NCI-H460 (cell line): Measurements from ENCODE around the gene LNX1. TPM values are rescaled to one million over a fixed set of nuclear protein-coding genes. Genes with fewer than 3 reads are reported as not detected.

Source experiments
- DNase-seq: peaks from one replicate; pipeline ENCODE4 v3.0.0-alpha.2; 2016; ENCODE audit warnings: low read depth; ENCODE audit errors: extremely low read depth
- polyA plus RNA-seq: library from polyadenylated mRNA; depleted of rRNA; stranded (reverse); fragments of >200 nt; gene quantifications from 2 replicates; pipeline ENCODE4 v1.2.3, GENCODE V29; 2014; cell fraction: nucleus; rRNA removed
- total RNA-seq: library from RNA; depleted of rRNA; stranded (reverse); fragments of >200 nt; shearing (Covaris generic); gene quantifications from 2 replicates; pipeline ENCODE4 v1.2.3, GENCODE V29; 2014; rRNA removed

The LNX1 gene
- total RNA-seq: 0.09 TPM in 1 of 2 replicates, not detected in the other
- polyA plus RNA-seq: not detected in 2 replicates

DNA sequence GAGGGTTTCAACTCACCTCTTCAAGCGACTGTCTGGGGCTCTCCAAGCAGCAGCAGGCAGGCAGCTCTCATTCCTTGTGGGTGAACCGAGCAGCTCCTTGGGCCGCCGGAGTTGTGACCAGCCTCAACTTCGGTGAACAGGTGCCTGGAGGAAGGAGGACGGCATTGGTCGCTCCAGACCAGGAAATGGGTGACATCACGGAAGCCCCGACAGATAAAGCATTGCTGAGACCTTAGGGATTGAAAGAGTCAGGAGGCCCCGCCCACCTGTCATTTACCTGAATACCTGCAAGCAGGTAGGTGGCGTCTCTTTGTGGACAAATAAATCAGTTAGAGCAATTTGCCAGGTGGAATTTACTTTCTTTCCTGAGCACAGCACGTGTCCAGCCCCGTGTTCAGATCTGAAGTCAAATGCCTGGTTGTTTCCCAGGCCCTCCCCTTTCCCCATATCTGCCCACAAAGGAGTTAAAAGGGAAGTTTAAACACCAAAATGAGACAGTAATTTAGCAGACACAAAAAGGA is at the start of gene LNX1:
Gene LNX1, minus strand, starts transcription at position 115 of the 521 bp plus-strand sequence. CDS start 17,484 bp downstream, outside the sequence.
- DNase-seq: no peak

- DNase-seq: no peak
Observed at GRCh38 chr4:53640576-53641453, 49.5 kb upstream of the LNX1 start.

DNA sequence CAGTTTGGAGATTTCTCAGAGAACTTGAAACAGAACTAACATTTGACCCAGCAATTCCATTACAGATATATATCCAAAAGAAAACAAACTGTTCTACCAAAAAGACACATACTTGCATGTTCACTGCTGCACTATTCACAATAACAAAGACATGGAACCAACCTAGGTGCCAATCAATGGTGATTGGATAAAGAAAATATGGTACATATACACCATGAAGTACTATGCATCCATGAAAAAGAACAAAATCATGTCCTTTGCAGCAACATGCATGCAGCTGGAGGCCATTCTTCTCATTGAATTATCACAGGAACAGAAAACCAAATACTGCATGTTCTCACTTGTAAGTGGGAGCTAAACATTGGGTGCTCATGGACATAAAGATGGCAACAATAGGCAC is 47.6 kb upstream of the LNX1 start:
- DNase-seq: no peak

DNA sequence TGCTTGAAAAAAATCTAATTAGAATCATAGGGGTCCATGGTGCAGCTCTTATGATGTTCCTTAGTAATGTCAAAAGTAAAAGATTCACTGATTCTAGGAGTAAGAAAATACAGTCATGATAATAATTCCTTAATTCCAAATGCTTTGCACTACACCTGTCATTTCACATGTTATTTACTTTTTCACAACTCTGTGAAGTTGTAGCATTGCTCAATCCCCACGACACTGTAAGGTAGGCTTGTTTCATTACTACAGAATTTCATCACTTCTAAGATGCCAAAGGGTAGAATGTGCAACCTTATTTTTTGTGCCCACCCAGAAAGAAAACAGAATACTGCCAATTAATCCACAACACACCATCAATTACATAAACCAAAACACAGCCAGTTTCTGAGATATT is 46.1 kb upstream of the LNX1 start:
- no peak for DNase-seq

- DNase-seq: no peak
Observed at GRCh38 chr4:53635697-53636483, 44.6 kb upstream of the LNX1 start.

- DNase-seq: no peak
Observed at GRCh38 chr4:53633608-53634007, 42.3 kb upstream of the LNX1 start.

DNA sequence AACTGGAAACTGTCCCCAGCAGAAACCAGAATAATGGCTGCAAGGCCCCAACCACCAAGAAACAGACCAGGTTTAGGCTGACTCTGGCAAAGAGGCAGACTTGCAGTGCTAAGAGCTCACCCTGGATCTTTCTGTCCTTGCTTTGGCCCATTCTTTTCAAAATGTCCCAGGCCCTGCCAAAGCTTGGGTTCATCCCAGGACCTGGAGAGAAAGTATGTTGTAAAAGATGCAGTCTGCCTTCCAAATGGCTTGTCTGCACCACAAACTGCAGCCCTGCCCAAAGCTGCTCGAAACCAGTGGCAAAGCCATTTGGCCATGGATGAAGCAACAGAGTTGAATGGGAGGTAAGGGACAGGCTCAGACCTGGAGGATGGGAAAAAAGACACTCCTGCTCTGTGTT is 38.0 kb upstream of the LNX1 start:
- no peak for DNase-seq

- DNase-seq: no peak
Observed at GRCh38 chr4:53626491-53626890, 35.2 kb upstream of the LNX1 start.

DNA sequence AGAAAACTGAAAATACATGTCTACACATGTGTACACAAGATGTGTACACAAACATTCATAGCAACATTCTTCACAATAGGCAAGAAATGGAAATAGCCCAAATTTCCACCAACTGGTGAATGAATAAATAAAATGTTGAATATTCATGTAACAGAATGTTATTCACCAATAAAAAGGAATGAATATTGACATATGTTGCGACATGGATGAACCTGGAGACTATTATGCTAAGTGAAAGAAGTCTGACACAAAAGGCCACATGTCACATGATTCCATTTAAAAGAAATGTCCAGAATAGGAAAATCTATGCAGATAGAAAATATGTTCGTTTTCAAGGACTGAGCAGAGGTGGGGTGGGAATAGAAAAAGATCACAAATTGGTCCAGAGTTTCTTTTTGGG is 34.6 kb upstream of the LNX1 start:
- DNase-seq: no peak

GRCh38 chr4:53622739-53623151 is 31.5 kb upstream of the LNX1 start:
- no peak for DNase-seq

DNA sequence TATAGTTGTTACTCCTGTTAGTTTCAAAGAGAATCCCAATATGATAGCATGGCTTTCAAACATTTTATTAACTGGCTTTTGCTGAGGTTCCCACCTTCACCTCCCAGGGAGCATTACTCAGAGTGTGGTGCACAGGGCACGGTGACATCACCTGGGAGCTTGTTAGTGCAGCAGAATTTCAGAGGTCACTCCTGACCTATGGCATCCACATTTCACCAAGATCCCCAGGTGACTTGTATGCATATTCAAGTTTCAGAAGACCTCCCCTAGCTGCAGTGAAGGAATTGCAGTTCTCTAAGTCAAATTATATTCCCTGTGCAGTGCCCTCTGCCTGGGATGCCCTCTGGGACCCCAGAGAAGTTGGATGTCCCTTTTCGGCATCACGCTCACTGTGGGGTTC is 29.7 kb upstream of the LNX1 start:
- DNase-seq: no peak

- DNase-seq: no peak
Observed at GRCh38 chr4:53619431-53619830, 28.1 kb upstream of the LNX1 start.

- no peak for DNase-seq
Observed at GRCh38 chr4:53618321-53618720, 27.0 kb upstream of the LNX1 start.

- no peak for DNase-seq
Observed at GRCh38 chr4:53617101-53617680, 25.9 kb upstream of the LNX1 start.

DNA sequence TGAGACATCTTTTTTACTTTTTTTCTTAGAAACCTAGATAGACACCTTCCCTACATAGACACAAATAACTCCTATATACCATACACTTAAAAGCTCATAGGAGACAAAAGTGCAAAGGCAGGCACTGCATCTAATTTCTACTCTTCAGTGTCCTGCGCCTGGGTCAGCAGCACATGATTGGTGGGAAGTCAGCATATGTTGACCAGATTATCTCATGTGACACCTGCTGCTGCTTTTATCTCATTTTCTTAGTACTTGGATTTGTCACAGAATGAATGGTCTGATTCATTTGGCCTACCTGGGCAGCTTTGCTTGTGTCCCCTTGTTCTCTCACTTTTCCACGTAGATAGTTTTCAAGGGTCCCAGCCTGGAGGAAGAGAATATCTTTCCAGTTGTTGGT is 24.9 kb upstream of the LNX1 start:
- no peak for DNase-seq

GRCh38 chr4:53614591-53614990 is 23.3 kb upstream of the LNX1 start:
- DNase-seq: no peak

- DNase-seq: no peak
Observed at GRCh38 chr4:53613428-53613827, 22.1 kb upstream of the LNX1 start.

DNA sequence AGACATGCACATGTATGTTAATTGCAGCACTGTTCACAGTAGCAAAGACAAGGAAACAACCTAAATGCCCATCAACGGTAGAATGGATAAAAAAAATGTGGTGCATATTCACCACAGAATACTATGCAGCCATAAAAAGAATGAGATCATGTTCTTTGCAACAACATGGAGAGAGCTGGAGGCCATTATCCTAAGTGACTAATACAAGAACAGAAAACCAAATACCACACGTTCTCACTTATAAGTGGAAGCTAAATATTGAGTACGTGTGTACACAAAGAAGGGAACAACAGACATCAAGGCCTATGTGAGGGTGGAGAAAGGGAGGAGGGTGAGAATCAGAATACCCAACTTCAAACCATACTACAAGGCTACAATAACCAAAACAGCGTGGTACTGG is 17.4 kb upstream of the LNX1 start:
- no peak for DNase-seq

DNA sequence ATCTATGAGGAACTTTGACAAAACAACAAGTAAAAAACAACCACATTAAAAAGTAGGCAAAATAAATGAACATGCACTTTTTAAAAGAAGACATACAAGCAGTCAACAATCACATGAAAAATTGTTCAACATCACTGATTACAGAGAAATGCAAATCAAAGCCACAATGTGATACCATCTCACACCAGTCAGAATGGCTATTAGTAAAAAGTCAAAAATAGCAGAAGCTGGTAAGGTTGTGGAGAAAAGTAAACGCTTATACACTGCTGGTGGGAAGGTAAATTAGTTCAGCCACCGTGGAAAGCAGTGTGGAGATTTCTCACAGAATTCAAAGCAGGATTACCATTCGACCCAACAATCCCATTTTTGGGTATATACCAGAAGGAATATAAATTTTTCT is 17.0 kb upstream of the LNX1 start:
- no peak for DNase-seq

- no peak for DNase-seq
Observed at GRCh38 chr4:53605783-53606182, 14.5 kb upstream of the LNX1 start.

GRCh38 chr4:53602390-53602789 is 11.1 kb upstream of the LNX1 start:
- no peak for DNase-seq
